BJ (cell line): Measurements from ENCODE around the gene PLA2G2E. TPM values are rescaled to one million over a fixed set of nuclear protein-coding genes. Genes with fewer than 3 reads are reported as not detected.

Source experiments
- CTCF ChIA-PET: fragments of 350-600 bp; formaldehyde crosslinking; extraction: SDS; loops from one replicate; lab custom pipeline; 2021; ENCODE audit warnings: antibody characterized with exemption, inconsistent platforms; lab: Yijun Ruan, JAX
- POLR2A ChIA-PET: fragments of 300-600 bp; sonication (Branson Sonifier 250); formaldehyde crosslinking; extraction: SDS; loops from one replicate; lab custom pipeline; 2021; ENCODE audit warnings: antibody characterized with exemption; lab: Charles Lee
- DNase-seq: peaks from one replicate; pipeline ENCODE4 v3.0.0-alpha.2; 2011; ENCODE audit warnings: low read depth
- H3K27me3 ChIP-seq: 2 replicates; pipeline ENCODE4 v1.6.0; 2011; ENCODE audit warnings: low read length; ENCODE audit not compliant: control insufficient read depth, insufficient read depth
- H3K36me3 ChIP-seq: 2 replicates; pipeline ENCODE4 v1.5.1; 2011; ENCODE audit warnings: low read length; ENCODE audit not compliant: control insufficient read depth, insufficient read depth
- H3K4me3 ChIP-seq: 2 replicates; pipeline ENCODE4 v1.5.1; 2011; ENCODE audit warnings: low read depth, mild to moderate bottlenecking, control low read depth, low read length
- CTCF ChIP-seq: IDR thresholded peaks from 2 replicates; pipeline ENCODE4 v1.5.1; 2011; ENCODE audit warnings: low read depth, mild to moderate bottlenecking, control low read depth, inconsistent platforms, low read length, moderate library complexity; ENCODE audit not compliant: insufficient read depth
- polyA plus RNA-seq: library from polyadenylated mRNA; depleted of rRNA; stranded (reverse); fragments of >200 nt; gene quantifications from 2 replicates; pipeline ENCODE4 v1.2.3, GENCODE V29; 2011

PLA2G2E gene
- polyA plus RNA-seq, 1 experiment, result not detected

DNA sequence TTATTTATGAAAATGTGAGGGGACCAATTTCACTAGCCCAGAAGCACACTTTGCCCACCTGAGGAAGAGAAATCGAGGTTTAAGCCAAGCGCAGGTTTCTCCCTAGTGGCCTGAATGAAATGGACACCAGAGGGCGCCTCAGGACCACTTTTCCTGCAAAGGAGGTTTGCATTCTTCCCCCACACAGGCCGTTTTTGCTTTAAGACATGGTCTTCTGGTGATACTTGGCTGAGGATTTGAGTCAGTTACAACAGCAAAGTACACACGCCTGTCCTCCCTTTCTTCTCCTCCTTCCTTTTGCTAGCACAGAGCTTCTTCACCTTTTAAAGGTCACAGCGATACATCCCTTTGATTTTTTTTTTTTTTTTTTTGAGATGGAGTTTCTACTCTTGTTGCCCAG, 5.4 kb downstream of the PLA2G2E start:
- ChIA-PET POLR2A (no interaction called here), CTCF (interaction anchor here (0.7 to 6.4 kb wide), 20 partner anchors 8 to 566 kb away, joined by 3 to 49 read pairs (median 3); partner anchors contain the start of gene OTUD3)
- no peak for DNase-seq
- H3K27me3 ChIP-seq, result no peaks in the 10 kb centered on the region
- H3K36me3 ChIP-seq, result peaks cover 8% of the 10 kb centered on the region
- peak; percentile 88 for TF ChIP-seq CTCF
- no peak overlapping the region for H3K4me3 ChIP-seq

GRCh38 chr1:19910650-19911049, 12.8 kb downstream of the PLA2G2E start:
- no peak for DNase-seq
- Histone ChIP-seq H3K27me3 (no peaks in the 10 kb centered on the region), H3K4me3 (no peak overlapping the region), H3K36me3 (peaks cover 27% of the 10 kb centered on the region)
- TF ChIP-seq CTCF, result no peak
- ChIA-PET POLR2A (no interaction called here), CTCF (interaction anchor here (0.6 to 1.7 kb wide), 3 partner anchors 12 to 251 kb away, joined by 3 read pairs; no protein-coding TSS in a partner anchor)

DNA sequence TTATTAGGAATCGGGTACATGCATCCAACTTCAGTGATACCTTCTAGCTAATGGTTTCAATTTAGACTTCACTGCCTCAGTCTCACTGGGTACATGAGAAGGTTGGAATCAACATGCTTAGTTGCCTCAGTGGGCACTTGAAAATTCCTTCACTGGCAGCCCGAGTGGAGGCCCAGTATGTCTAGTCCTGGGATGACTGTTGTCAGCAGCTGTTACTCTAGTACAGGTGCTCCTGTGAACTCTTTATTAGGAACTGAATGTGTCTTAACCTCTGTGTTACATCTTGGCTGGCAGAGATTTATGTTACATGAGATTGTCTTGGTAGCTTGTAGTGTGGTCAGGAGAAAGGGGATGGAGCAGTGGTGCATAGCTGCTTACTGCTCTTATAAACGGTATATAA, 13.4 kb downstream of the PLA2G2E start:
- H3K4me3 ChIP-seq, result no peak overlapping the region
- POLR2A ChIA-PET, result no interaction called here
- peaks cover 27% of the 10 kb centered on the region for H3K36me3 ChIP-seq
- TF ChIP-seq CTCF, result no peak
- no peaks in the 10 kb centered on the region for H3K27me3 ChIP-seq
- DNase-seq, result no peak
- CTCF ChIA-PET, result interaction anchor here (1.0 to 1.7 kb wide), 3 partner anchors 9 to 250 kb away, joined by 3 read pairs; no protein-coding TSS in a partner anchor

DNA sequence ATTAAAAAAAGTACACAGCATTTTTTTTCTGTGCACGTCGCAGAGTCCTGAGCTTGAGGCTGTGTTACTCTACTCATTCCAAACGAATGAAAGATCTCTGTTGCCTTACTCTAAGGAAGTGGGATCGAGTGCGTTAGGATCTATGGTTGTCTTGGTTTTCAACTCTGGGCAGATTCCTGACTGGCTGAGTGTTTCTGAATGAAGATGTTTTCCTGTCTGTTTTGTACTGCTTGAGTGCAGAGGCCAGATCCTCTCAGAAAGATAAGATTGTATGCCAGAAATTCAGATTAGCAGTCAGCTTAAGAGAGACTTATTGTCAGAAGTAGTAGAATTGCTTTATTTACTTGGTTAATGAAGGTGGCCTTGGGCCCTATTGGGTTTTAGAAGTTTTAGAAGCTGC, 14.0 kb downstream of the PLA2G2E start:
- CTCF ChIA-PET, result interaction anchor here (1.0 kb wide), 1 partner anchor 9 kb away, joined by 3 read pairs; no protein-coding TSS in a partner anchor

GRCh38 chr1:19907456-19907855, 16.0 kb downstream of the PLA2G2E start:
- no peak for TF ChIP-seq CTCF
- Histone ChIP-seq H3K36me3 (peaks cover 16% of the 10 kb centered on the region), H3K4me3 (no peak overlapping the region), H3K27me3 (no peaks in the 10 kb centered on the region)
- no peak for DNase-seq
- ChIA-PET POLR2A (no interaction called here), CTCF (interaction anchor here (0.8 to 2.0 kb wide), 3 partner anchors 9 to 26 kb away, joined by 3 to 7 read pairs (median 4); partner anchors contain the start of gene OTUD3)

More for the DNA sequence above, 14.0 kb downstream of the PLA2G2E start:
- DNase-seq, result no peak
- no peak overlapping the region for H3K4me3 ChIP-seq
- TF ChIP-seq CTCF, result no peak
- H3K36me3 ChIP-seq, result peaks cover 22% of the 10 kb centered on the region
- no peaks in the 10 kb centered on the region for H3K27me3 ChIP-seq
- POLR2A ChIA-PET, result no interaction called here
